UCSD-AML1 (cell line): ENCODE results near the gene CPA4.

Source experiments
- DNase-seq: peaks from one replicate; lab custom pipeline; 2025; ENCODE audit not compliant: unreplicated experiment; lab: John Stamatoyannopoulos, UW

The CPA4 gene

DNA sequence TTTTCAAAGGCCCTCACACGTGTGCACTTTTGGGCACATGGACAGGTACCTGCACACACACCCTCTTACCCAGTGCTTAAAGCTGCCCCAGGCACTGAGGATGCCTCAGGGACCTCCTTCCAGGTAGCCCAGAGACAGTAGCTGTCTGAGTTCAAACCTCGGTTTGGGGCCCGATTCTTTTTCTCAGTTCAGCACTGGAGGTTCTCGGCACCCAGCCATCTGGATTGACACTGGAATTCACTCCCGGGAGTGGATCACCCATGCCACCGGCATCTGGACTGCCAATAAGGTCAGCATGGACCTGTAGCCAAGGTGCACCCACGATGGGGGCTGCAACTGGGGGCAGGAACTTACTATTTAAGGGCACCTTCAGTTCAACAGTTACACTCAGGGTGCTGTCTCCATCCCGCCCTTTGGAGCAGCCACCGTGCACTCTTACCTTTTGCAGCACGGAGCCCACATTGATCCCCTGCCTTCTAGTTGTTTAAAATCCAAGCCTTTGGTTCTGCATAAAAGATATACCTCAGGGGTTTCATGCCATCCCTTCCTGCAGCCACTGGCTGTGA, 69.4 kb downstream of the CPA4 start:
- DNase-seq, result no peak

- DNase-seq, result no peak
Observed at GRCh38 chr7:130363026-130363847, 70.3 kb downstream of the CPA4 start.

GRCh38 chr7:130364451-130364850, 71.5 kb downstream of the CPA4 start:
- DNase-seq, result no peak

GRCh38 chr7:130365088-130365487, 72.1 kb downstream of the CPA4 start:
- DNase-seq, result no peak

DNA sequence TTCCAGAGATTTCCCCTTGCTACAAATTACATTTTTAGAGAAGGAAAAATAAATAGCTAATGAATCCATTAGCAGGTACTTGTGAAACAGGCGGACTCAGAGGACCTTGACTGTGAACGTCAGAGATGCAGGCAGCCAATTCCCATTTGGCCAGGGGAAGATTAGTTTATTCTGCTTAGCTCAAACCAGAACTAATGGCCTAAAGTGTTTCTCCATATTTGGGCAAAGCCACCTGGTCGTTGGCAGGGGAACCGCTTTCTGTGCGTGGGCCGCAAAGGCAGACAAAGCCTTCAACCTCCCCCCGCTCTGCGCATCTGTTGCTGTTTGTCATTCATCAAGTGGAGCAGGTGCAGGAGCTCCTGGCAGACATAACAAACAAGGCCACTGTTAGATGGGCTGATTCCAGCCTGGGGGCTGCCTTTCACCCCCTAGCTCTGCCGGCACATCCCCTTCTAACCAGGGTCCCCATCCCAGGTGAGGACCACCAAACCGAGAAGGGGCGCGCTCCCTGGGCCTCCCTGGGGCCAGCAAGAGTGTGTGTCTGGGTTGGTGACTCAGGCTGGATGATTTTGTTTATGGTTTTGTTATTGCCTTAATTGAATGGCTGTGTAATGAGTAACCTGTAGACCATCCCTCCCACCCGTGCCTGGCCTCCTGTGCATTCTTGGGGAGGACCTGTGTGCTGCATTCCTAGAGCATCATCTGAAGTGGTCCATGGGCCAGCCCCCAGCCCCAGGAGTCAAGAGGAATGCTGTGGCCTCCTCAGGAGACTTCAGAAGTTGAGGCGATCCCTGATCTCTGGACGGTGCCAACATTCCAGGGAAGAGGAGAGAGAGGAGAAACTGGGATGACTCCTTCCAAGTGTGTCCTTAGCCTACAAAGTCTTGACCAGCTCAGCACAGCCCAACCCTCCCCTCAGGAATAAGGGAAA, 72.8 kb downstream of the CPA4 start:
- DNase-seq, result no peak

GRCh38 chr7:130366564-130366963, 73.6 kb downstream of the CPA4 start:
- DNase-seq, result no peak

DNA sequence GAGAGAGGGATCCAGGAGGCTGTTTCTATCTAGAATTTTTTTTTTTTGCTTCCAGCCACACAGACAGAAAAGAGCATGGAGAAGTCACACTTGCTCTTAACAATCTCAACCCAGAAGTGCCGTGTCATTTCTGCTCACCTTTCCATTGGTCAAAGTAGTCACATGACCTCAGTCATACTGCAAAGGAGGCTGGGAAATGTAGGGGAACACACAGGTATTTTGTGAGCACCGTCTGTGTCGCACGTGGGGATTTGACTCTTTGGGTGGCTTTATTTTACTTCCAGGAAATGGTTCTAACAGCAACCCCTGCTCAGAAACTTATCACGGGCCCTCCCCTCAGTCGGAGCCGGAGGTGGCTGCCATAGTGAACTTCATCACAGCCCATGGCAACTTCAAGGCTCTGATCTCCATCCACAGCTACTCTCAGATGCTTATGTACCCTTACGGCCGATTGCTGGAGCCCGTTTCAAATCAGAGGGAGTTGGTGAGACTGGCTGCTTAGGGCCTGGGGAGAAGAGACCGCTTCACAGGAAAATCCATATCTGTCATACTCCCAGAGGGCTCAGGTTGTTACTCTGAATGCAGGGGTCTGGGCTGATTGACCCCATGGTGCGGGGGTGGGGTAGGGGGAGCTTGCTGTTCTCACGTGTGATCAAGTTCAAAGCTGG, 74.3 kb downstream of the CPA4 start:
- no peak for DNase-seq

- peak; percentile 39 for DNase-seq
Observed at GRCh38 chr7:130367836-130368746, 75.1 kb downstream of the CPA4 start.

DNA sequence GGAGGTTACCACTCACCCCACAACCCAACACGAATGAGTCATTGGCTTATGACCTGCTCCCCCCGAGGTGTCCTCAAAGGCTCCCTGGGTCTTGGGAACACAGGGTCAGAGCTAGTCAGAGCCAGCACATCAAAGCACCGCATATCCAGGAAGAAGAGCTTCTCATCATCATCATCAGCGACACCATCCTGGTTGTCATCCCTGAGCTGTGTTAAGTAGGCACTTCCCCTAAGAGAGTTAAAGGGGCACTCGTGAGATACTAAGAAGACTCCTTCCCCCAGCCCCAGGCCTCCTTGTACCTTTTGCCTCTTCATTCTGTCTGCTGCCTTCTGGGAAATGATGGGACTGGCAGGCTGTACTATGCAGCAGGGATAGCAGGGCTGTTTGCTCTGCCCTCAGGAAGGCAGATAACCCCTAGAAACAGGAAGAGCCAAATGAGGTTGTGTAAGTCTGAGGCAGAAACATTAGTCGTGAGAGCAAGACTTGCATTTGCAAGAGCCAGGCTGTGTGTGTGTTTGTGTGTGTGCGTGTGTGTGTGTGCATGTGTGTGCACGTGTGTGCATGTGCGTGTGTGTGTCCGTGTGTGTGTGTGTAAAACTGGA, 76.2 kb downstream of the CPA4 start:
- peak; percentile 25 for DNase-seq

DNA sequence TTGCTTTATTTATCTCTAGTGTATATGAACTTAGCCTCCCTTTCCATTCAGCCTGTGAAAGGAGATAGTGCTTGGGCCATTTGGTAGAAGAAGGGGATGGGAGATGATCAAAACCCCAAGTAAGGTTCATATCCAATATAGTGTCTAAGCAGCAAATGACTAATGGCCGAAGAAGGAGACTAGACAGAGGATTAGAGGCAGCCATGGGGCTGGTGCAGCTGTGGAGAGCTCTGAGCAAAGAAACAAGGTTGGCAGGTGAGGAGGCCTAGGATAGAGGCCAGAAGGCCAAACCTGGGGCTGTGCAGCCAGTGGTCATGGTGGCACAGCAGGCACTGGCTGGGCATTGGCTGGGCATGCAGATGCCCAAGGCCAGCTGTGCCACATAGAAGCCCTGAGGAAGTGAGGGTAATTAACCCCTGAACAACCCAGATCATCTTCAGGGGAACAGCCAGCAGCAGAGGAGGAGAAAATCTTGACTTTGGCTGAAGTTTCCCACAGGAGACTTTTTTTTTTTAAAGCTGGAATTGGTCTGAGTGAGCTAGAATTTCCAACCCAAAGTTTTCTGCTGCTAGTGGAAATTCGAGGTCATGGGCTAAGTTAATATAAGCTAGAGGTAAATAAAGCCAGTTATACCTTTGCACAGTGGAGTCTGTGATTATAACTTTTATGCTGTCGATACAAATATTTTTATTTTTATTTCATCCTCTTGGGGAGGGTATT, 77.0 kb downstream of the CPA4 start:
- no peak for DNase-seq

DNA sequence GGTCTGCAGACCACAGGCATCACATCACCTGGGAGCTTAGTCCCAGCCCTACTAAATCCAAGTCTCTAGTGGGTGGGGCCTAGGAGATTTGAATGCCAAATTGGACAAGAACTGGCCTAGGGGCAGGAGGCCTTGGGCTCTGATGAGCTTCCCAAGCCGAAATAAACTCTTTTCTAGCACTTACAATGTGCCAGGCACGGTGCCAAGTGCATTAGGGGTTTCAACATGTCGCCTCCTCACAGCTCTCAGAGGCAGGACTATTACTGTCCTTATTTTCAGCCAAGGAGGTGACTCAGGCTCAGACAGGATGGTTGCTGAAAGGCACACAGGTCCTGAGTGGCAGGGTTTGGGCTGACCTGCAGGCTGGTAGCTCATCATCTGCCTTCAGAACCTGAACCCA, 78.1 kb downstream of the CPA4 start:
- DNase-seq, result no peak

GRCh38 chr7:130372402-130373165, 79.6 kb downstream of the CPA4 start:
- DNase-seq, result no peak
